NCI-H345 (cell line): ENCODE results near the gene NME1.

Experiments
- DNase-seq: peaks from one replicate; lab custom pipeline; 2025; lab: John Stamatoyannopoulos, UW

The NME1 gene

GRCh38 chr17:51189162-51189561, 35.8 kb downstream of the NME1 start:
- DNase-seq = no peak

GRCh38 chr17:51189628-51190027, 36.3 kb downstream of the NME1 start:
- DNase-seq = no peak

- DNase-seq = no peak
Observed at GRCh38 chr17:51191895-51192294, 38.5 kb downstream of the NME1 start.

DNA sequence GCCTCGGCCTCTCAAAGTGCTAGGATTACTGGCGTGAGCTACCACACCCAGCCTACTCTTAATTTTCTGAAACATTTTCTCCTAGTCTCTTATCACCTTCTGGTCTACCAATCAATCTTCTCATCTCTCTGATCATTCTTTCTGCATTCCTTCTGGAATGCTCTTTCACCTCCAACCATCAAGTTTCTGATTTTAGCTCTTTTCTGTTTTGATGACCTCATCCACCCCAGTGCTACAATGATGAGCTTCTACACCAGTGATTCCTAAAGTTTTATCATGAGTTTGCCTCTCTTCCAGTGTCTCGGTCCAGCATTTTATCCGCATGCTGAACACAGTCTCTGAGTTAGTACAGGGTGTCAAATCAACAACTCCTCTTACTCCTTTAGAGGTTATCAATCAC, 44.4 kb downstream of the NME1 start:
- DNase-seq = no peak

DNA sequence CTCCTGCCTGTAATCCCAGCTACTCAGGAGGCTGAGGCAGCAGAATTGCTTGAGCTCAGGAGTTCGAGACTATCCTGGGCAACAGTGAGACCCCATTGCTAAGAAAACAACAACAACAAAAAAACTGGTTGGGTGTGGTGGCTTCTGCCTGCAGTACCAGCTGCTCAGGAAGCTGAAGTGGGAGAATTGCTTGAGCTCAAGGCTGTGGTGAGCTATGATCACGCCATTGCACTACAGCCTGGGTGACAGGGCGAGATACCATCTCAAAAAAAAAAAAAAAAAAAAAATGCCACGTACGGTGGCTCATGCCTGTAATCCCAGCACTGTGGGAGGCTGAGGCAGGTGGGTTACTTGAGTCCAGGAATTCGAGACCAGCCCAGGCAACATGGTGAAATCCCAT, 46.9 kb downstream of the NME1 start:
- no peak for DNase-seq

GRCh38 chr17:51200846-51201245, 47.5 kb downstream of the NME1 start:
- DNase-seq = no peak

DNA sequence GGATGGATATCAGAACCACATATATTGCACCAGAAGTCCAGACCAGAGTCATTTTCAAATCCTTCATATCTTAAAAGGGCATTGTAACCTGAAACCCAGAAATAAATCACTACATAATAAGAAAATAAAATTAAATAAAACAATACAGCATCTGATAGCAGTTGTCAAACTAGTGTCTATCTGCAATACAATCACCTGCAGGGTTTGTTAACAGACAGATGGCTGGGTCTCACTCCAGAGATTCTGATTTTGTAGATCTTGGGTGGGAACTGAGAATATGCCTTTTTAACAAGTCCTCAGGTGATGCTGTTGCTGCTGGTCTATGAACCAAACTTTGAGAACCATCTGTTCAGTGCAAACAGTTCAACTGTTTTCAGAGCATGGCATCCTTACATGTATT, 50.5 kb downstream of the NME1 start:
- DNase-seq = no peak
